Body of pancreas (tissue), 4 donors: ENCODE results near the gene PHETA1. TPM values are rescaled to one million over a fixed set of nuclear protein-coding genes. Genes with fewer than 3 reads are reported as not detected.

Experiments
- ATAC-seq: fragments of 150-250 bp; one replicate; pipeline ENCODE4 v1.9.1; 2016
- DNase-seq, 4 donors: peaks; one replicate each; pipeline ENCODE4 v3.0.0-alpha.2; 2019
- H3K27ac ChIP-seq, 4 donors: fragments of 200-600 bp; sonication (generic); 1 replicate in 3 of 4; 2 replicates in 1 of 4; pipeline versions ENCODE4 v1.5.1 to v1.6.1; 2016 to 2019; ENCODE audit warnings: mild to moderate bottlenecking in 1 of 4, mixed read lengths in 1 of 4, moderate library complexity in 1 of 4
- H3K27me3 ChIP-seq, 2 donors: fragments of 200-600 bp; sonication (generic); one replicate each; pipeline ENCODE4 v1.6.0; 2016; ENCODE audit warnings: mild to moderate bottlenecking in 1 of 2
- H3K36me3 ChIP-seq, 2 donors: fragments of 200-600 bp; sonication (generic); replicated peaks in 1 of 2; 2 replicates each; pipeline ENCODE4 v1.5.1; 2016; ENCODE audit warnings: low read depth in 2 of 2; ENCODE audit not compliant: insufficient read depth in 1 of 2
- H3K4me1 ChIP-seq: fragments of 200-600 bp; sonication (generic); one replicate; pipeline ENCODE4 v1.6.0; 2016
- H3K4me3 ChIP-seq, 2 donors: fragments of 200-600 bp; sonication (generic); 1 replicate in 1 of 2; 2 replicates in 1 of 2; pipeline ENCODE4 v1.5.1; 2016 to 2019
- H3K9me3 ChIP-seq, 3 donors: fragments of 200-600 bp; sonication (generic); 1 replicate in 2 of 3; 2 replicates in 1 of 3; pipeline ENCODE4 v1.5.1; 2016
- CTCF ChIP-seq, 7 experiments: fragments of 450-650 bp in 4 of 7; fragments of 200-600 bp in 3 of 7; sonication (generic) in 3 of 7; IDR thresholded peaks; one replicate each; pipeline ENCODE4 v1.5.1; 2016 to 2019; ENCODE audit warnings: antibody characterized with exemption in 7 of 7
- POLR2A ChIP-seq, 3 donors: fragments of 450-650 bp; IDR thresholded peaks; one replicate each; pipeline ENCODE4 v1.6.1; 2016; ENCODE audit warnings: antibody characterized with exemption in 3 of 3, mild to moderate bottlenecking in 2 of 3
- WGBS, 2 donors: methylation state at CpG; one replicate each; pipeline ENCODE4 v1.1.5; 2017; 5-methylcytosine and 5-hydroxymethylcytosine counted together
- intact Hi-C: fragments of 100-400 bp; cut with DNase I; formaldehyde crosslinking; loops from one replicate; pipeline ENCODE4 v1.15.1; 2023
- total RNA-seq, 2 donors: library from RNA; depleted of rRNA; stranded (reverse); fragments of >200 nt; gene quantifications; one replicate each; pipeline ENCODE4 v1.1.0, GENCODE V29; 2016

PHETA1 gene
- total RNA-seq, 2 donors from 2014 or later: 20.4 to 31.4 TPM

GRCh38 chr12:111318450-111318849, 50.4 kb downstream of the PHETA1 start:
- Histone ChIP-seq H3K4me1 (no peaks in the 10 kb centered on the region), H3K27me3 (no peaks in the 10 kb centered on the region), H3K4me3 (no peak overlapping the region), H3K36me3 (no peaks in the 10 kb centered on the region), H3K27ac (no peak overlapping the region), H3K9me3 (no peaks in the 10 kb centered on the region)
- DNase-seq (no peak), ATAC-seq (no peak)
- intact Hi-C loops: loop anchor here (10.0 kb wide), 1 partner anchor 294 kb away; no protein-coding TSS in a partner anchor
- 71 to 81% methylated on average over 6 of the region's 6 CpGs for WGBS, 2 donors
- TF ChIP-seq CTCF (IDR thresholded peaks at IDR 0.05) (no peak), POLR2A (IDR thresholded peaks at IDR 0.05) (no peak)

- 74 to 86% methylated on average over 5 of the region's 5 CpGs for WGBS, 2 donors
- H3K27ac ChIP-seq: no peak overlapping the region
- H3K4me3 ChIP-seq: no peak overlapping the region
- intact Hi-C loops: loop anchor here (10.0 kb wide), 1 partner anchor 292 kb away; no protein-coding TSS in a partner anchor
- H3K27me3 ChIP-seq: no peaks in the 10 kb centered on the region
- no peaks in the 10 kb centered on the region for H3K4me1 ChIP-seq
- TF ChIP-seq POLR2A (IDR thresholded peaks at IDR 0.05) (no peak), CTCF (IDR thresholded peaks at IDR 0.05) (no peak)
- no peak for ATAC-seq
- no peaks in the 10 kb centered on the region for H3K36me3 ChIP-seq
- no peaks in the 10 kb centered on the region for H3K9me3 ChIP-seq
- no peak for DNase-seq
These were observed 52.2 kb downstream of the PHETA1 start for GRCh38 chr12:111316671-111317070.

GRCh38 chr12:111314953-111315539, 53.8 kb downstream of the PHETA1 start:
- Histone ChIP-seq H3K27me3 (no peaks in the 10 kb centered on the region), H3K36me3 (no peaks in the 10 kb centered on the region), H3K4me1 (no peaks in the 10 kb centered on the region), H3K9me3 (no peaks in the 10 kb centered on the region), H3K4me3 (no peak overlapping the region), H3K27ac (peak overlapping the region in 1 of 4 donors; percentile 15)
- TF ChIP-seq POLR2A (IDR thresholded peaks at IDR 0.05): no peak
- no peak for TF ChIP-seq CTCF (IDR thresholded peaks at IDR 0.05)
- ATAC-seq (no peak), DNase-seq (peak in 1 of 4 donors; percentile 52)
- intact Hi-C loops: loop anchor here (10.0 kb wide), 1 partner anchor 290 kb away; no protein-coding TSS in a partner anchor
- WGBS, 2 donors: 71 to 73% methylated on average over 7 of the region's 7 CpGs

- no peak overlapping the region for H3K4me3 ChIP-seq
- H3K36me3 ChIP-seq: no peaks in the 10 kb centered on the region
- no peaks in the 10 kb centered on the region for H3K27me3 ChIP-seq
- WGBS, 2 donors: 0 to 1% methylated on average over 2 to 8 of the region's 8 CpGs
- ATAC-seq (peak; percentile 74), DNase-seq (peak; percentile 64 to 69 (median 69))
- no peaks in the 10 kb centered on the region for H3K9me3 ChIP-seq
- intact Hi-C loops: loop anchor here (10.0 kb wide), 1 partner anchor 289 kb away; no protein-coding TSS in a partner anchor
- no peak overlapping the region for H3K27ac ChIP-seq
- no peaks in the 10 kb centered on the region for H3K4me1 ChIP-seq
- TF ChIP-seq CTCF (IDR thresholded peaks at IDR 0.05): peak; percentile 81 to 96 (median 91)
- no peak for TF ChIP-seq POLR2A (IDR thresholded peaks at IDR 0.05)
These were observed 55.0 kb downstream of the PHETA1 start for GRCh38 chr12:111313833-111314259.

- intact Hi-C loops: loop anchor here (10.0 kb wide), 1 partner anchor 288 kb away; no protein-coding TSS in a partner anchor
- H3K4me3 ChIP-seq: no peak overlapping the region
- H3K36me3 ChIP-seq: no peaks in the 10 kb centered on the region
- WGBS, 2 donors: 58 to 68% methylated on average over 5 of the region's 5 CpGs
- no peaks in the 10 kb centered on the region for H3K9me3 ChIP-seq
- no peaks in the 10 kb centered on the region for H3K27me3 ChIP-seq
- ATAC-seq (no peak), DNase-seq (no peak)
- H3K27ac ChIP-seq: no peak overlapping the region
- H3K4me1 ChIP-seq: no peaks in the 10 kb centered on the region
- no peak for TF ChIP-seq POLR2A (IDR thresholded peaks at IDR 0.05)
- TF ChIP-seq CTCF (IDR thresholded peaks at IDR 0.05): no peak
These were observed 56.2 kb downstream of the PHETA1 start for GRCh38 chr12:111312708-111313107.
